ENCODE results near the gene COPS9.

- TF ChIP-seq, protein P1, sequence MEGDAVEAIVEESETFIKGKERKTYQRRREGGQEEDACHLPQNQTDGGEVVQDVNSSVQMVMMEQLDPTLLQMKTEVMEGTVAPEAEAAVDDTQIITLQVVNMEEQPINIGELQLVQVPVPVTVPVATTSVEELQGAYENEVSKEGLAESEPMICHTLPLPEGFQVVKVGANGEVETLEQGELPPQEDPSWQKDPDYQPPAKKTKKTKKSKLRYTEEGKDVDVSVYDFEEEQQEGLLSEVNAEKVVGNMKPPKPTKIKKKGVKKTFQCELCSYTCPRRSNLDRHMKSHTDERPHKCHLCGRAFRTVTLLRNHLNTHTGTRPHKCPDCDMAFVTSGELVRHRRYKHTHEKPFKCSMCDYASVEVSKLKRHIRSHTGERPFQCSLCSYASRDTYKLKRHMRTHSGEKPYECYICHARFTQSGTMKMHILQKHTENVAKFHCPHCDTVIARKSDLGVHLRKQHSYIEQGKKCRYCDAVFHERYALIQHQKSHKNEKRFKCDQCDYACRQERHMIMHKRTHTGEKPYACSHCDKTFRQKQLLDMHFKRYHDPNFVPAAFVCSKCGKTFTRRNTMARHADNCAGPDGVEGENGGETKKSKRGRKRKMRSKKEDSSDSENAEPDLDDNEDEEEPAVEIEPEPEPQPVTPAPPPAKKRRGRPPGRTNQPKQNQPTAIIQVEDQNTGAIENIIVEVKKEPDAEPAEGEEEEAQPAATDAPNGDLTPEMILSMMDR (IDR thresholded peaks at IDR 0.05), result no peak
- TF ChIP-seq POLR2A (IDR thresholded peaks at IDR 0.05) (no peak), POLR2AphosphoS5 (IDR thresholded peaks at IDR 0.05) (no peak), EP300 (IDR thresholded peaks at IDR 0.05) (no peak)
These were observed 5.6 kb upstream of the COPS9 start for GRCh38 chr2:240141736-240142135.

Measured in sigmoid colon (tissue), 4 donors.